ENCODE results near the gene MCTP1.
"Not testable (repeated sequence)": the region's sequence is repeated elsewhere in the genome, so short reads cannot be mapped to it uniquely, and the experiment has no call there.

The MCTP1 gene

DNA sequence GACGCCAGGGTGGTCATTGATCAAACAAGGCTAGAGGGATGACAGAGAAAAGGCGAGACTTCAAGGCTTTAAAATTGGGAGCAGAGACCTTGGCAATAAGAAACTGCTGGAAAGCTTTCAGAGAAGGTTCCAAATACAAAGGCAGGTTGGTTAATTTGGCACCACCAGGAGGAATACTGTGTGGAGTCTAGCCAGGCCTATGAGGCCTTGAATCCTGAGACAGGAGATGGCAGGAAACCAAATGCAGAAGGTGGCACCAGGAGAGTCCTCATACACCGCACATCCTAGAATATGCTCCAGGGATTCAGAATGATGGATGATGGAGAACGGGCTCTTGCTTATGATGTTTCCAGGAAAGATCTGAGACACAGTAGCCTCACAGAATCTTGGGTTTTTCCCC is 90.0 kb downstream of the MCTP1 start:
- in situ Hi-C loops (cut with MboI; ENCODE audit: low sequenced_read_pairs), result no loop called here

- in situ Hi-C loops (cut with MboI; ENCODE audit: low sequenced_read_pairs), result no loop called here
Observed at GRCh38 chr5:95191330-95191729, 93.6 kb downstream of the MCTP1 start.

DNA sequence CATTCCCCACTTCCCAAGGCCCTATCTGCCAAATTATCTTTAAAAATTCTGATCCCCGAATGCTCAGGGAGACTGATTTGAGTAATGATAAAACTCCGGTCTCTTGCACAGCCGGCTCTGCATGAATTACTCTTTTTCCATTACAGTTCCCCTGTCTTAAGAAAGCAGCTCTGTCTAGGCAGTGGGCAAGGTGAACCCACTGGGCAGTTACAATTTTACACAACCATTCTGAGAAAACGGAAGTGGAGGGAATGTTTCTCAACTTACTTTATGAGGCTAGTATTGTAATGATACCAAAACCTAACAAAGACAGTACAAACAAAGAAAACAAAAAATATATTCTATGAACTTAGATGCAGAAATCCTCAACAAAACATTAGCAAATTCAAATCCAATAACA is 100.0 kb downstream of the MCTP1 start:
- in situ Hi-C loops (cut with MboI; ENCODE audit: low sequenced_read_pairs), result no loop called here

DNA sequence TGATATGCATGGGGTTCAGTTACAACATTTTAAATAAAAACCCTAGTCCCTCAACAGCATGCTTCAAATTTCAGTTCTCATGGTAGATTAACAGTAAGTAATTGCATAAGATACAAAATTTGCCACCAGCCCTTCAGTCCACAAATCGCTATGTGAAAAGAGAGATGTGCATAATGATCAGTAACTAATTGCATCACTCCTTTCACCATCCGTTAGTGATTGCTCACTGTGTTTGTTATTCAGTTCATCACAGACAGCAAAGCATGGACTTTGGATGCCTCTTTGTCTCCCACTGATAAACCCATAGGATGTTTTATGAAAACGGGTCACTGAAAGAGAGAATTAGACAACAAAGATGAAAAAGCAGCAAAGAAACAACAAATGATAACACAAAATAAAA is 103.2 kb downstream of the MCTP1 start:
- in situ Hi-C loops (cut with MboI; ENCODE audit: low sequenced_read_pairs), result no loop called here

- in situ Hi-C loops (cut with MboI; ENCODE audit: low sequenced_read_pairs), result no loop called here
Observed at GRCh38 chr5:95178046-95178651, 106.7 kb downstream of the MCTP1 start.

GRCh38 chr5:95177456-95177855 is 107.4 kb downstream of the MCTP1 start:
- in situ Hi-C loops (cut with MboI; ENCODE audit: low sequenced_read_pairs), result no loop called here

DNA sequence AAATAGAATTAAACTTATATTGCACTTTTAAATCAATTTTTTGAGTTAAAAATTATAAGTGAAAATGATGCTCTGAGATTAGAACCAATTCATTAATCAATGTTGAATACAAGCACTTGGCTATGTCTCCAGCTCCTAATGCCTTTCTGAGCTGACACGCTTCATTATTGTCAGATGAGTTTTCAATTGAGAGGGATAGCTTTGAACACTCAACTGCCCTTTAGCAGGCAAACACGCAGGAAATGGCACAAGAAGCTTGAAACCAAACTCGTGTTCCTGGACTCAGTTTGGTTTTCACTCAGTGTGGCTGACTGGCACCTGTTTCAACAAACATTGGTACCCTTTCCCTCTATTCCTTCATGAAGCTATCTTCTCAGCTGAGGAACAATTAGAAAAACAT is 109.8 kb downstream of the MCTP1 start:
- in situ Hi-C loops (cut with MboI; ENCODE audit: low sequenced_read_pairs), result no loop called here

DNA sequence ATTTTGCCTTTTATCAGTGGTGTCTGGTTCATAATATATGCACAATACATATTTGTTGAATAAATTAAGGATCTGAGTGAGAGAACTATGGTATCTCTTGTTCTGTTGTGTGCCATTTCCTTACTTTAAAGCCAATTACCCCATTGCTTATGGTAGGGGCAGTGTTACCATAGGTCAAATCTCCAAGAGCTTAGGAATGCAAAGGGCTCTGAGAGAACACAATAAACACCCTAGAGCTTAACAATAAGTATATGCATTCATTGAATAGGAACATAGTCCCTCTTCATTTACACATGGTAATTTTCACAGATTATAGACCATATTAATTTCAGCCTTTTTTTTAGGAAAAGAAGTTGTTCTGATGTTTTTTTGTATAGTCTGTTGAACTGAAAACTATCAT is 112.2 kb downstream of the MCTP1 start:
- in situ Hi-C loops (cut with MboI; ENCODE audit: low sequenced_read_pairs), result no loop called here

DNA sequence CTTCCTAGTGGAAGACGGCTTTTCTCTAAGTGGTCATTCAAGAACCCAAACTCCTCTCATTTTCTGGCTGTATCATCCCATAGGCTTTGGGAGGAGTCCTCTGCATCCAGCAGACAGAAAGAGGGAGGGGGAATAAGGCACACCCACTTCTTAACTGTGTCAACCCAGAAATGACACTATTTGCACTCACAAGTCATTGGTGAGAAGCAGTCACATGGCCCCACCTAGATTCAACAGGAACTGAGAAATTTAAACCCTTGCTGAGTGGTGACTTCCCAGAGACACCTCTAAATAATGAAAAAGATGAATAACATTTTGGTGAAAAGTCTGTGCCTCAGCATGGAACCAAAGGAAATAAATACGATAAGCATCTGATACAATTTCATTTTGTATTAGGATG is 120.0 kb downstream of the MCTP1 start:
- in situ Hi-C loops (cut with MboI; ENCODE audit: low sequenced_read_pairs), result no loop called here

DNA sequence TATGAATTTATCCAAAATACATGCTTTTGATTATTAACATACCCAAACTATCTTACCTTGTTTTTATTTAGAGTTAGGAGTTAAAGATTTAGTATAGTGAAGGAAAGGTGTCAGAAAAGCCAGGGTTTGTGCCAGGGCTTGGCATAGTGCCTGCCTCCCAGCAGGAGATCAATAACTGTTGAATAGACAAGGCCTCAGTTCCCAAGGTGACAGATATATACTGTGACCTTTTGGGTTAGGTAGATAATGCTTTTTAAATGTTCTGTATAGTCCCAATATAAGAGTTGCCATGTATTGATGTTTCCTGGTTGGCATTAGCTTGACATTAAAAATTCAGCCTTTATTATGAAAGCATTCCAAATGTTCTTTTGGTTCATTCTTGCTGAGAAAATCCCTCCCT is 121.8 kb downstream of the MCTP1 start:
- in situ Hi-C loops (cut with MboI; ENCODE audit: low sequenced_read_pairs), result no loop called here

DNA sequence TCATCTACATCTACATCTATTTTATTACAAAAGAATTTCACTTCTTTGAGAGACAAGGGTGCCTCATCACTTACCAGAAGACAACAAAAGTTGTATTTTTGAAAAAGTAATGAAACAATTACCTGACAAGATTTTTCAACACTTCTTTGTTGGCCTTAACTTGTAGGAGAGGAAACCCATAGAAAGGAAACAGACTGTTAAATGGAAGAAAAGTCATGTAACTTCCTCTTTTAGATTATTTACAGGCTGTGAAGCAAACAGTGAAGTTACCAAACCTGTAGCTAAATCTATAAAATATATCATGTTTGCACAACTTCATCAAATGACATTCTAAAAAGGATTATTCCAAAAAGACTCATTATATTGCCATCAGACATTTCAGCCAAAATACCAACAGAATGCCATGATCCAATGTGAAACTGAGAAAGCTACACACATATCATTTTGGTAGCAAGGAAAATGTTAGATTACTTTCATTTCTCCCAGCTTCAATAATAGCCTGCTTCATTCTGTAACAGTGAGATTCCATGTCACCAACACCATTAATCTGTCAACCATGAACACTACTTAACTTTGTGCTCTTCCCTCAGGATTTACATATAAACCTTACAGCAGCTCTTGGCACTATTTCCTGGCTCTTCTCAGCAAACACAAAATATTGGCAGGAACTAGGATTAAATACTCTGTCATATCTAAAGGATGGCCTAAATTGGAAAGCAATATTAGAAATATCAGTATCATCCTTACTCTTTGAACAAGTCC is 122.5 kb downstream of the MCTP1 start:
- in situ Hi-C loops (cut with MboI; ENCODE audit: low sequenced_read_pairs), result no loop called here

DNA sequence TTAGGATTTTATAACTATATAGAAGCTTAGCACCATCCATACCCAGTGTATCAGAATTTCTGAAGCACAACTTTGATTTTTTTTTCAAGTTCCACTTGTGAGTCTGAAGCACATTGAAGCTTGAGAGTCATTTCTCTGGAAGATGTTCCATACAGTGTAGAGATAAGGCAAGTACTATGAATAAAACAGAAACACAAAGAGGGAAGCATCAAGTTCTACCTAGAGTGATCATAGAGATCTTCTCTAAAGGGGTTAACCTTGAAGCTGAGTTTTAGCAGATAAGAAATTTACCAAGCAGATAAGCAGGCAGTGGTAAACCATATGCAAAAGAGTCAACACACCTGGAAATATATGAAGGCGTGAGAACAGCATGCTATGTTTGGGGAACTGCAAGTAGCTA is 125.3 kb downstream of the MCTP1 start:
- in situ Hi-C loops (cut with MboI; ENCODE audit: low sequenced_read_pairs), result no loop called here

DNA sequence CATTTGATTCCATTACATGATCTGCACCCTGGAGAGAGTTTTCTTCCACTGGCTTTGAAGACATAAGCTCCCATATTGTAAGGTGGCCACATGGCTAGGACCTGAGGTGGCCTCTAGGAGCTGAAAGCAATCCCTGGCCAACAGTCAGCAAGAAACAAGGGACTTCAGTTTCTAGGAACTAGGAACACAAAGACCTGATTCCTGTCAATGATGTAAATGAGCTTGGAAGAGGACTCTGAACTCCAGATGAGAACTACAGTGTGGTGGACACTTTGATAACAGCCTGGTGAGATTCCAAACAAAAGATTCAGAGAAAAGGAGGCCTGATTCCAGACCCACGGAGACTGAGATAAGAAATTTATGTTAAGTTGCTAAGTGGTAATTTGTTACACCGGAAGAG is 129.0 kb downstream of the MCTP1 start:
- in situ Hi-C loops (cut with MboI; ENCODE audit: low sequenced_read_pairs), result no loop called here

- in situ Hi-C loops (cut with MboI; ENCODE audit: low sequenced_read_pairs), result no loop called here
Observed at GRCh38 chr5:95153511-95153910, 131.4 kb downstream of the MCTP1 start.

GRCh38 chr5:95152535-95152934 is 132.4 kb downstream of the MCTP1 start:
- in situ Hi-C loops (cut with MboI; ENCODE audit: low sequenced_read_pairs), result no loop called here

DNA sequence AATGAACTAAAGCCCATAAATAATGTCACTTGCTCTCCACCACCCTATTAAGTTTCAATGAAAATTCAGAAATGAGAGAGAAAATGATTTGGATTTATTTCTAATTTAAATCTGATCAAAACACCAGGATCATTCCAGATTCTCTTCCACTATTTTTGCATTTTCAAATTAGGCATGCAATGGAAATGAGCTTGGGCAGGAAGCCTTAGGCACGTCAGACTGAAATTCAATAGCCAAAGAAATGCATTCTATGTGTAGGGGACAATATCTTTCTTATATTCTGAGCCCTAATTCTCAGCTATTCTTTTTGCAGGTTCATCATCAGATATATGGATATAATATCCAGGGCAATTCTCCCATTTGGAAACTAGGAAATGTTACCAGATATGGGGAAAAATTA is 132.8 kb downstream of the MCTP1 start:
- in situ Hi-C loops (cut with MboI; ENCODE audit: low sequenced_read_pairs), result no loop called here

- in situ Hi-C loops (cut with MboI; ENCODE audit: low sequenced_read_pairs), result no loop called here
Observed at GRCh38 chr5:95151694-95152093, 133.2 kb downstream of the MCTP1 start.

DNA sequence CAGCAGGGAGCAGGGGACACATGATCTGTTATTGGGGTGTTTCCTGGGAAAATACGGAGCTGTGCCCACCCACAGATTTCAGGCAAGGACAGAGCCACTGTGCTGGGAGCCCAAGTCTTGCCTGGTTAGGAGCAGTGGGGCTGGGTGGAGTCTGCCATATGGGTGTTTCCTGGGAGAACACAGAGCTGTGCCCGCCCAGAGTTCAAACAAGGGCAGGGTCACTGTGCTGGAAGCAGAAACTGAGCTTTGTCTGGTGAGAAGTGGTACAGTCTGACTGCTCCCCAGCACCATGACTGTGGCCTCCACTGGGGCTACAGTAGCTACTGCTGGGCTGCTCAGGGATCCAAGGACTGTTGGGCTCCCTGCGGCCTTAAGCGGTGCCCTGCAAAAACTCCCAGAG is 135.5 kb downstream of the MCTP1 start:
- in situ Hi-C loops (cut with MboI; ENCODE audit: low sequenced_read_pairs), result no loop called here

GRCh38 chr5:95148453-95148852 is 136.4 kb downstream of the MCTP1 start:
- in situ Hi-C loops (cut with MboI; ENCODE audit: low sequenced_read_pairs), result no loop called here

- in situ Hi-C loops (cut with MboI; ENCODE audit: low sequenced_read_pairs), result not testable (repeated sequence)
Observed at GRCh38 chr5:95143858-95144257, 141.0 kb downstream of the MCTP1 start.

DNA sequence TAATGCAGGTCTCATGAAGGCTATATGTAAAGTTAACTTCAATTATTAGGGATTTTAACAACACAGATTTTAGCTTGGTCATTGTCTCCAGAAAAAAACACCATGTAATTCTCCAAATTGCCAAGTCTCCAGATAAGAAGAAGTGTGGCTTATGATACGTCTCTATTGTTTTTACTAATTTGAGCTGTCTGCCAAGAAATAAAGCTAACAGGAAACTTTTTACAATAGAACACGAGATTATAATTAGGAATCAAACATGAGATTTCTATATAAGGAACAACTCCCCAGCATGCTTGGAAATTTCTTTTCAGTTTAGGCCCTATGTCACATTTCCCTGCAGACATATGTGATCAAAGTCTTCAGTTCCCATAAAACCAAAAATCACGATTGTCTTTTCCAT is 142.7 kb downstream of the MCTP1 start:
- in situ Hi-C loops (cut with MboI; ENCODE audit: low sequenced_read_pairs), result no loop called here

- in situ Hi-C loops (cut with MboI; ENCODE audit: low sequenced_read_pairs), result no loop called here
Observed at GRCh38 chr5:95141141-95141540, 143.8 kb downstream of the MCTP1 start.

DNA sequence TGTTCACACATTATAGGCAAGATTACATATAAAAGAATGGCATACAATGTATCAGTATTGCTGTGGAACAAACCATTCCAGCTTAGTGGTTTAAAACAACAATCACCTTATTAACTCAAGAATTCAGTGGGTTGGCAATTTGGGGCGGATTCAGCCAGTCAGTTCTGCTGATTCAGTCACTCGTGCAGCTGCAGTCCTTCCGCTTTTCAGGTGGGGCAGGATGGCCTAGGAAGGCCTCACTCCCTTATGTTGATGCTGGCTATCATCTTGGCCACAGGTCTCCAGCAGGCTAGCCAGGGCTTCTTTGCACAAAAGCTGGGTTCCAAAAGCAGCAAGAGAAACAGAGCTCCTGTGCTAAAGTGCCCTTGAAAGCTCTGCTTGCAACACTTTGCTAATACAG is 150.6 kb downstream of the MCTP1 start:
- in situ Hi-C loops (cut with MboI; ENCODE audit: low sequenced_read_pairs), result no loop called here

All from HL-60/S4 (cell line).